PC-9 (cell line): ENCODE data around the gene MAGEC3. TPM values are rescaled to one million over a fixed set of nuclear protein-coding genes. Genes with fewer than 3 reads are reported as not detected.

Source experiments
- Bru-seq: library from RNA; stranded (reverse); fragments of 400-500 nt; gene quantifications from one replicate; lab custom pipeline; 2021; lab: Mats Ljungman, UMichigan
- BruChase-seq, 2 experiments: library from RNA; stranded (reverse); fragments of 400-500 nt; gene quantifications; one replicate each; lab custom pipeline; 2021; lab: Mats Ljungman, UMichigan
- BruUV-seq: library from RNA; stranded (reverse); fragments of 400-500 nt; replicated peaks from 2 replicates; lab custom pipeline; 2021; lab: Mats Ljungman, UMichigan
- CTCF ChIA-PET: fragments of 300-600 bp; sonication (Branson Sonifier 250); formaldehyde crosslinking; loops from one replicate; lab custom pipeline; 2022; ENCODE audit warnings: antibody characterized with exemption; lab: Charles Lee
- POLR2A ChIA-PET: fragments of 300-600 bp; sonication (Branson Sonifier 250); formaldehyde crosslinking; loops from one replicate; lab custom pipeline; 2022; ENCODE audit warnings: antibody characterized with exemption; ENCODE audit not compliant: unreplicated experiment; lab: Charles Lee
- DNase-seq, 2 experiments: peaks; one replicate each; pipeline versions ENCODE4 v3.0.0 to v3.0.0-alpha.2; 2015 to 2022; ENCODE audit warnings: mixed read lengths in 1 of 2
- H2AFZ ChIP-seq: fragments of 200-600 bp; sonication (generic); 2 replicates; pipeline ENCODE4 v1.8.1; 2017; ENCODE audit warnings: antibody characterized with exemption
- H3F3A ChIP-seq: fragments of 200-600 bp; sonication (generic); 2 replicates; pipeline ENCODE4 v1.8.1; 2017; ENCODE audit warnings: antibody characterized with exemption, mild to moderate bottlenecking, low read depth; ENCODE audit not compliant: insufficient read depth
- H3K27ac ChIP-seq: fragments of 200-600 bp; sonication (generic); 2 replicates; pipeline ENCODE4 v1.6.1; 2016; ENCODE audit warnings: mixed run types
- H3K27me3 ChIP-seq: fragments of 200-600 bp; sonication (generic); 2 replicates; pipeline ENCODE4 v1.6.1; 2016; ENCODE audit warnings: low read depth, mixed run types; ENCODE audit not compliant: insufficient read depth
- H3K36me3 ChIP-seq: fragments of 200-600 bp; sonication (generic); 2 replicates; pipeline ENCODE4 v1.6.1; 2016; ENCODE audit warnings: low read depth, mixed run types
- H3K4me1 ChIP-seq: fragments of 200-600 bp; sonication (generic); replicated peaks from 2 replicates; pipeline ENCODE4 v1.6.1; 2016; ENCODE audit warnings: mixed run types; ENCODE audit not compliant: insufficient read depth
- H3K4me2 ChIP-seq: fragments of 200-600 bp; sonication (generic); 2 replicates; pipeline ENCODE4 v1.6.1; 2017; ENCODE audit warnings: mixed run types
- H3K4me3 ChIP-seq: fragments of 200-600 bp; sonication (generic); 2 replicates; pipeline ENCODE4 v1.6.1; 2016; ENCODE audit warnings: mixed run types
- H3K79me2 ChIP-seq: fragments of 200-600 bp; sonication (generic); 2 replicates; pipeline ENCODE4 v1.6.1; 2017; ENCODE audit warnings: low read depth, mixed run types
- H3K9me2 ChIP-seq: fragments of 200-600 bp; sonication (generic); 2 replicates; pipeline ENCODE4 v1.8.1; 2017; ENCODE audit warnings: mild to moderate bottlenecking; ENCODE audit not compliant: insufficient read depth
- H3K9me3 ChIP-seq: fragments of 200-600 bp; sonication (generic); 2 replicates; pipeline ENCODE4 v1.8.1; 2016; ENCODE audit warnings: low read depth; ENCODE audit not compliant: insufficient read depth
- H4K20me1 ChIP-seq: fragments of 200-600 bp; sonication (generic); 2 replicates; pipeline ENCODE4 v1.8.1; 2017; ENCODE audit not compliant: insufficient read depth
- CTCF ChIP-seq: fragments of 200-600 bp; sonication (generic); conservative IDR thresholded peaks from 2 replicates; pipeline ENCODE4 v1.6.1; 2017; ENCODE audit warnings: mixed run types, antibody characterized with exemption, mild to moderate bottlenecking, moderate library complexity
- EZH2 ChIP-seq: fragments of 200-600 bp; sonication (generic); IDR thresholded peaks from 2 replicates; pipeline ENCODE4 v1.8.0; 2017; ENCODE audit warnings: antibody characterized with exemption, low read depth
- intact Hi-C: fragments of 100-400 bp; cut with micrococcal nuclease; formaldehyde crosslinking; loops from one replicate; pipeline ENCODE4 v1.10.0; 2022; ENCODE audit not compliant: unreplicated experiment
- long read RNA-seq: library from polyadenylated mRNA; stranded (forward); transcript quantifications from one replicate; pipeline ENCODE4 v2.0.0, GENCODE V29; 2022
- total RNA-seq: library from RNA; stranded (reverse); gene quantifications from 2 replicates; pipeline ENCODE4 v1.2.3, GENCODE V29; 2021

The MAGEC3 gene
- total RNA-seq (not detected in 2 replicates), Bru-seq, nascent RNA (percentile 8 among the genes with signal in this experiment), BruChase-seq, experiment 1, labeled RNA remaining after a 2-hour chase (percentile 18 among the genes with signal in this experiment), BruChase-seq, experiment 2, labeled RNA remaining after a 6-hour chase (percentile 5 among the genes with signal in this experiment)
- long read RNA-seq: 0 reads

- no peaks in the 10 kb centered on the region for H3K9me2 ChIP-seq
- H3K4me3 ChIP-seq: no peak within 1 kb of the TSS
- intact Hi-C loops: no loop called here
- TF ChIP-seq CTCF (no peak), EZH2 (no peak)
- no peak within 1 kb of the TSS for H3K4me2 ChIP-seq
- no peaks in the 10 kb centered on the region for H3F3A ChIP-seq
- H3K4me1 ChIP-seq: no peaks in the 10 kb centered on the region
- no peak for DNase-seq
- POLR2A ChIA-PET: no interaction called here
- CTCF ChIA-PET: no interaction called here
- no peak within 1 kb of the TSS for H2AFZ ChIP-seq
- no peaks in the 10 kb centered on the region for H3K79me2 ChIP-seq
- no peaks in the 10 kb centered on the region for H3K9me3 ChIP-seq
- H3K36me3 ChIP-seq: no peaks in the 10 kb centered on the region
- no TSS peak for BruUV-seq
- no peaks in the 10 kb centered on the region for H3K27me3 ChIP-seq
- H4K20me1 ChIP-seq: no peaks in the 10 kb centered on the region
- no peak within 1 kb of the TSS for H3K27ac ChIP-seq
These were observed at the start of gene MAGEC3 for GRCh38 chrX:141838016-141838415. Gene MAGEC3 (plus strand): TSS chrX:141838316. CDS start chrX:141838316, 0 bp downstream.

- no peak overlapping the region for H3K27ac ChIP-seq
- BruUV-seq: no TSS peak
- POLR2A ChIA-PET: no interaction called here
These were observed 46.3 kb upstream of the MAGEC3 start for GRCh38 chrX:141791856-141792255.

GRCh38 chrX:141811438-141811837 is 26.7 kb upstream of the MAGEC3 start:
- Histone ChIP-seq H3K79me2 (no peaks in the 10 kb centered on the region), H3K4me3 (no peak overlapping the region), H3K9me2 (no peaks in the 10 kb centered on the region), H3F3A (no peaks in the 10 kb centered on the region), H3K4me2 (no peak overlapping the region), H3K36me3 (no peaks in the 10 kb centered on the region), H4K20me1 (no peaks in the 10 kb centered on the region), H3K27me3 (no peaks in the 10 kb centered on the region), H2AFZ (no peak overlapping the region), H3K4me1 (no peaks in the 10 kb centered on the region), H3K9me3 (no peaks in the 10 kb centered on the region), H3K27ac (no peak overlapping the region)
- intact Hi-C loops: no loop called here
- ChIA-PET POLR2A (no interaction called here), CTCF (no interaction called here)
- BruUV-seq: no TSS peak
- no peak for TF ChIP-seq EZH2
- no peak for TF ChIP-seq CTCF
- no peak for DNase-seq

More at GRCh38 chrX:141791856-141792255, 46.3 kb upstream of the MAGEC3 start:
- Histone ChIP-seq H3K36me3 (no peaks in the 10 kb centered on the region), H3F3A (no peaks in the 10 kb centered on the region), H3K27me3 (no peaks in the 10 kb centered on the region), H3K4me2 (no peak overlapping the region), H3K9me2 (no peaks in the 10 kb centered on the region), H3K4me3 (no peak overlapping the region), H4K20me1 (no peaks in the 10 kb centered on the region), H3K79me2 (no peaks in the 10 kb centered on the region), H2AFZ (no peak overlapping the region), H3K9me3 (no peaks in the 10 kb centered on the region), H3K4me1 (no peaks in the 10 kb centered on the region)
- DNase-seq: no peak
- intact Hi-C loops: no loop called here
- TF ChIP-seq EZH2 (no peak), CTCF (no peak)
- CTCF ChIA-PET: no interaction called here
